Measurements from ENCODE around the gene GANAB.
A peak's percentile ranks its signal among the peaks of the same experiment; 100 is the strongest.

Gene GANAB

GRCh38 chr11:62682518-62682917, 36.1 kb upstream of the GANAB start:
- TF ChIP-seq CTCF (IDR thresholded peaks at IDR 0.05; ENCODE audit: low read depth, low read length, missing control alignments) = no peak

GRCh38 chr11:62680825-62681240, 34.4 kb upstream of the GANAB start:
- peak; percentile 76 for DNase-seq (ENCODE audit: extremely low read depth, low read depth)
- TF ChIP-seq CTCF (IDR thresholded peaks at IDR 0.05; ENCODE audit: low read depth, low read length, missing control alignments) = peak; percentile 62
- H3K4me3 ChIP-seq (replicated peaks; ENCODE audit: low read depth, low read length) = no peak overlapping the region

More at GRCh38 chr11:62682518-62682917, 36.1 kb upstream of the GANAB start:
- no peak for DNase-seq (ENCODE audit: extremely low read depth, low read depth)
- no peak overlapping the region for H3K4me3 ChIP-seq (replicated peaks; ENCODE audit: low read depth, low read length)

GRCh38 chr11:62678770-62679696, 32.6 kb upstream of the GANAB start, which contains the start of gene UBXN1:
UBXN1 (minus strand) TSS chr11:62679073; CDS start chr11:62678923, 150 bp downstream.
- no peak for TF ChIP-seq CTCF (IDR thresholded peaks at IDR 0.05; ENCODE audit: low read depth, low read length, missing control alignments)
- DNase-seq (ENCODE audit: extremely low read depth, low read depth) = peak; percentile 72
- peak within 1 kb of the TSS; percentile 76 for H3K4me3 ChIP-seq (replicated peaks; ENCODE audit: low read depth, low read length)

GRCh38 chr11:62678433-62678769, 32.0 kb upstream of the GANAB start:
- DNase-seq (ENCODE audit: extremely low read depth, low read depth) = no peak
- peak overlapping the region; percentile 76 for H3K4me3 ChIP-seq (replicated peaks; ENCODE audit: low read depth, low read length)
- no peak for TF ChIP-seq CTCF (IDR thresholded peaks at IDR 0.05; ENCODE audit: low read depth, low read length, missing control alignments)

- no peak for TF ChIP-seq CTCF (IDR thresholded peaks at IDR 0.05; ENCODE audit: low read depth, low read length, missing control alignments)
- no peak for DNase-seq (ENCODE audit: extremely low read depth, low read depth)
- peak overlapping the region; percentile 76 for H3K4me3 ChIP-seq (replicated peaks; ENCODE audit: low read depth, low read length)
Measured at GRCh38 chr11:62677714-62678113, 31.3 kb upstream of the GANAB start.

GRCh38 chr11:62677156-62677555, 30.7 kb upstream of the GANAB start:
- DNase-seq (ENCODE audit: extremely low read depth, low read depth) = no peak
- H3K4me3 ChIP-seq (replicated peaks; ENCODE audit: low read depth, low read length) = peak overlapping the region; percentile 76
- no peak for TF ChIP-seq CTCF (IDR thresholded peaks at IDR 0.05; ENCODE audit: low read depth, low read length, missing control alignments)
